HL-60 (cell line): ENCODE measurements around the gene IMMP2L.

Experiments
- DNase-seq, 2 experiments: peaks; one replicate each; pipeline ENCODE4 v3.0.0-alpha.2; 2010 to 2020; ENCODE audit warnings: low read depth in 1 of 2, low spot score in 1 of 2
- H3K27ac ChIP-seq: fragments of 250-450 bp; sonication (Bioruptor Pico); replicated peaks from 2 replicates; pipeline ENCODE4 v1.5.1; 2020; ENCODE audit warnings: mild to moderate bottlenecking, moderate library complexity
- H3K27me3 ChIP-seq: fragments of 250-450 bp; sonication (Bioruptor Pico); 2 replicates; pipeline ENCODE4 v1.5.1; 2021; ENCODE audit warnings: mild to moderate bottlenecking, moderate library complexity; ENCODE audit not compliant: insufficient read depth, poor library complexity, severe bottlenecking
- H3K4me3 ChIP-seq: replicated peaks from 2 replicates; pipeline ENCODE4 v1.5.1; 2011; ENCODE audit warnings: mild to moderate bottlenecking, control low read depth, low read length; ENCODE audit not compliant: insufficient read depth
- GABPA ChIP-seq: IDR thresholded peaks from 2 replicates; pipeline ENCODE4 v1.6.1; 2012; ENCODE audit warnings: low read depth
- POLR2AphosphoS5 ChIP-seq: IDR thresholded peaks from 2 replicates; pipeline ENCODE4 v1.6.1; 2012; ENCODE audit warnings: low read depth
- SPI1 ChIP-seq: IDR thresholded peaks from 2 replicates; pipeline ENCODE4 v1.6.1; 2012; ENCODE audit warnings: low read depth, mild to moderate bottlenecking, borderline replicate concordance
- TF ChIP-seq, protein P1 (sequence below): IDR thresholded peaks from 2 replicates; pipeline ENCODE4 v1.6.1; 2012; ENCODE audit warnings: low read depth; ENCODE audit not compliant: insufficient replicate concordance
- TF ChIP-seq, protein P2 (sequence below): IDR thresholded peaks from one replicate; pipeline ENCODE4 v1.5.1; 2011; ENCODE audit warnings: low read length, control low read depth, inconsistent platforms; ENCODE audit not compliant: insufficient read depth

Gene IMMP2L

DNA sequence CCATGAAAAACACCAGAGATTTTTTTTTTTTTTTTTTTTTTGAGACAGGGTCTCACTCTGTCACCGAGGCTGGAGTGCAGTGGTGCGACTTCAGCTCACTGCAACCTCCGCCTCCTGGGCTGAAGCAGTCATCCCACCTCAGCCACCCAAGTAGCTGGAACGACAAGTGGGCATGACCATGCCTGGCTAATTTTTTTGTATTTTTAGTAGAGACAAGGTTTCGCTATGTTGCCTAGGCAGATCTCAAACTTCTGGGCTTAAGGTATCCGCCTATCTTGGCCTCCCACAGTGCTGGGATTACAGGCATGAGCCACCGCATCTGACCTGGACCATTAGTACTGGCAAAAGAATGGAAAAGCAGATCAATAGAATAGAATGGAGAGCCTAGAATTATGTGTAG, 530.4 kb downstream of the IMMP2L start:
- Histone ChIP-seq H3K4me3 (no peak overlapping the region), H3K27me3 (no peaks in the 10 kb centered on the region), H3K27ac (no peak overlapping the region)
- DNase-seq, result no peak
- TF ChIP-seq, protein P1, sequence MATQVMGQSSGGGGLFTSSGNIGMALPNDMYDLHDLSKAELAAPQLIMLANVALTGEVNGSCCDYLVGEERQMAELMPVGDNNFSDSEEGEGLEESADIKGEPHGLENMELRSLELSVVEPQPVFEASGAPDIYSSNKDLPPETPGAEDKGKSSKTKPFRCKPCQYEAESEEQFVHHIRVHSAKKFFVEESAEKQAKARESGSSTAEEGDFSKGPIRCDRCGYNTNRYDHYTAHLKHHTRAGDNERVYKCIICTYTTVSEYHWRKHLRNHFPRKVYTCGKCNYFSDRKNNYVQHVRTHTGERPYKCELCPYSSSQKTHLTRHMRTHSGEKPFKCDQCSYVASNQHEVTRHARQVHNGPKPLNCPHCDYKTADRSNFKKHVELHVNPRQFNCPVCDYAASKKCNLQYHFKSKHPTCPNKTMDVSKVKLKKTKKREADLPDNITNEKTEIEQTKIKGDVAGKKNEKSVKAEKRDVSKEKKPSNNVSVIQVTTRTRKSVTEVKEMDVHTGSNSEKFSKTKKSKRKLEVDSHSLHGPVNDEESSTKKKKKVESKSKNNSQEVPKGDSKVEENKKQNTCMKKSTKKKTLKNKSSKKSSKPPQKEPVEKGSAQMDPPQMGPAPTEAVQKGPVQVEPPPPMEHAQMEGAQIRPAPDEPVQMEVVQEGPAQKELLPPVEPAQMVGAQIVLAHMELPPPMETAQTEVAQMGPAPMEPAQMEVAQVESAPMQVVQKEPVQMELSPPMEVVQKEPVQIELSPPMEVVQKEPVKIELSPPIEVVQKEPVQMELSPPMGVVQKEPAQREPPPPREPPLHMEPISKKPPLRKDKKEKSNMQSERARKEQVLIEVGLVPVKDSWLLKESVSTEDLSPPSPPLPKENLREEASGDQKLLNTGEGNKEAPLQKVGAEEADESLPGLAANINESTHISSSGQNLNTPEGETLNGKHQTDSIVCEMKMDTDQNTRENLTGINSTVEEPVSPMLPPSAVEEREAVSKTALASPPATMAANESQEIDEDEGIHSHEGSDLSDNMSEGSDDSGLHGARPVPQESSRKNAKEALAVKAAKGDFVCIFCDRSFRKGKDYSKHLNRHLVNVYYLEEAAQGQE, result no peak

DNA sequence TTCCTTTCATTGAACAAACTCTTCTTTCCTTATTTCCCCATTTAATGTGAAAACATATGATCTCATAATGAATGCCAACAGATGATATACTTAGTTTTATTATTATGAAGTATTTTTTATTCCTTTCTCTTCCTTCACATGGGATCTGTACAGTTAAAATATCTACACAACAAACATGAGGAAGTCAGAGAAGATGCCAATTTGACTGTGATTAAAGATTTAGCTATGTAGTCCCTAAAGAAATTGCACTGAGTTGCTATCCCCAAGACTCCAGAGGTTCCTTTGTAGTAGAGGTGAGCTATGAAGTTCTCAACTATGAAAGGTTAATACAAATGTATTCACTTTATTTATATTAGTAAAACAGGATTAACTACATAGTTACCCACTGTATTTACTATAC, 532.0 kb downstream of the IMMP2L start:
- DNase-seq, result no peak
- no peaks in the 10 kb centered on the region for H3K27me3 ChIP-seq
- no peak overlapping the region for H3K4me3 ChIP-seq
- TF ChIP-seq, protein P2, sequence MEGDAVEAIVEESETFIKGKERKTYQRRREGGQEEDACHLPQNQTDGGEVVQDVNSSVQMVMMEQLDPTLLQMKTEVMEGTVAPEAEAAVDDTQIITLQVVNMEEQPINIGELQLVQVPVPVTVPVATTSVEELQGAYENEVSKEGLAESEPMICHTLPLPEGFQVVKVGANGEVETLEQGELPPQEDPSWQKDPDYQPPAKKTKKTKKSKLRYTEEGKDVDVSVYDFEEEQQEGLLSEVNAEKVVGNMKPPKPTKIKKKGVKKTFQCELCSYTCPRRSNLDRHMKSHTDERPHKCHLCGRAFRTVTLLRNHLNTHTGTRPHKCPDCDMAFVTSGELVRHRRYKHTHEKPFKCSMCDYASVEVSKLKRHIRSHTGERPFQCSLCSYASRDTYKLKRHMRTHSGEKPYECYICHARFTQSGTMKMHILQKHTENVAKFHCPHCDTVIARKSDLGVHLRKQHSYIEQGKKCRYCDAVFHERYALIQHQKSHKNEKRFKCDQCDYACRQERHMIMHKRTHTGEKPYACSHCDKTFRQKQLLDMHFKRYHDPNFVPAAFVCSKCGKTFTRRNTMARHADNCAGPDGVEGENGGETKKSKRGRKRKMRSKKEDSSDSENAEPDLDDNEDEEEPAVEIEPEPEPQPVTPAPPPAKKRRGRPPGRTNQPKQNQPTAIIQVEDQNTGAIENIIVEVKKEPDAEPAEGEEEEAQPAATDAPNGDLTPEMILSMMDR, result no peak
- TF ChIP-seq, protein P1, result no peak
- no peak for TF ChIP-seq POLR2AphosphoS5
- TF ChIP-seq GABPA, result no peak
- no peak for TF ChIP-seq SPI1
- H3K27ac ChIP-seq, result no peak overlapping the region

DNA sequence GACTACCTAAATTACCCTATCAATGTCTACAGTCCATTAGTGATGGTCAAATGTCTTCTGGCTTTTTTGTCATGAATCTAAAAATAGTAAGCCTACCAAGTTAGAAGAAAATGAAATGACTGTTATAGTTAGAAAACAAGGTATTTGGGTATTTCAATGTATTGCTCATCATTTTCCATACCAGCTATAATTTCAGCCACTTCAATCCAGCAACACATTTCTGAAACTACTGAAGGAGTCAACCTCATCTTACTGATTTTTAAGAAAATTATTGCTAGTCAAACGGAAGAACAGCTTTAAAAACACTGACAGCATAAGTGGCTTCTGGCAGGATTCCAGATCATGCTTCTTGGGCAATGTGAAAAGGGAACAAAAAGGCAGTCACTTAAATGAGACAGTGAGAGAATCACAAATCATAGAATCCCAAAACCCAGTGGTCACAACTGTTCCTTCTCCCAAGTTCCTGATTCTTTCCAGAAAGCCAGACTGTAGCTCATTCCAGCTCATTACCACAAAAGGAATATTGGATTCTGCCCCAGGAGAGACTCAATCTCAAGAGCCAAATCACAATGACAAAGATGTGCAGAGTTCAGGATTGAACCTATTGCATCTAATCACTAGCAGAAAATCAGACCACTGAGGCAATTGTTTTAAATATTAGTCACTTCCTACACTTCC, 532.6 kb downstream of the IMMP2L start:
- H3K27me3 ChIP-seq, result no peaks in the 10 kb centered on the region
- no peak overlapping the region for H3K4me3 ChIP-seq
- DNase-seq, result peak in 1 of 2 experiments; percentile 62
- H3K27ac ChIP-seq, result no peak overlapping the region
- TF ChIP-seq, protein P2, result no peak
- TF ChIP-seq POLR2AphosphoS5 (no peak), GABPA (no peak), SPI1 (no peak)
- TF ChIP-seq, protein P1, result no peak
